ENCODE measurements around the gene SLC25A38. TPM values are rescaled to one million over a fixed set of nuclear protein-coding genes. Genes with fewer than 3 reads are reported as not detected.
A peak's percentile ranks its signal among the peaks of the same experiment; 100 is the strongest.

Gene SLC25A38
- polyA plus RNA-seq, 1 donor from 2014 or later: 32.5 TPM

DNA sequence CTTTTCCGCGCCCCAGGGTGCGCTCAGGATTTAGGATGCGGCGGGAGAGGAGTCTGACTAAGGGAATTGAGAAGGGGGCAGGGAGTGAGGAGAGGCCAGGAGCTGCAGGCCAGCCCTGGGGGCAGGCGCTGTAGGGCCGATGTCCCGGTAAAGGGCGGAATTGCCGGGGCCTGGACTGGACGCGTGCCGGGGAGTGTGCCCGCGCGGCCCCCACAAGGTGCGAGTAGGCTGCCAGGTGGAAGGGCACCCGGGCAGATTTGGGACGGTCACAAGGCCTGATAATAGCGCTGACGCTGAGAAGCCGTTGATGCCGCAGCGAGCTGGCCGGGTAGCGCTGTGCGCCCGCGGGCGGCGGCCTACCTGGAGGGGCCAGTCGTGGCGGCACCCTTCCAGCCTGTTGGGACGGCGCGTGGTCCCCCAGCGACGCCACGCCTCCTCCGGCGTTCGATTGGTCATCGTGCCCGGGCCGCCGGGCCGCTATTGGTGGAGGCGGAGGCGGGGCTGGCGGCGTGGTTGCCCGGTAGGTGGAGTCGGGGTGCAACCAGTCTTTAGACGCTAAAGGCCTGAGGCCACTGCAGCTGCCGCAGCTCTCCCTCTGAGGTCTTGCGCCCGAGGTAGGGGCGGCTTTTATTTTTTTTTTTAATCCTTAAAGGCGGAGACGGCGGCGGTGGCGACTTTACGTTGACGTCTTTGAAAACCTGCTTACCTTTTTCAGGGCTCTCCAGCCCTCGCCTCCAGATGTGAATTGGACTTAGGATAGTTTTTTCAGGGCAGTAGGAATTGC is 903 bp downstream of the SLC25A38 start:
- H3K4me3 ChIP-seq (ENCODE audit: low read length): peak overlapping the region; percentile 79
- peak overlapping the region; percentile 82 for H3K9ac ChIP-seq (ENCODE audit: low read length)
- H3K9me2 ChIP-seq (ENCODE audit: insufficient read depth, low read length): no peaks in the 10 kb centered on the region
- peak overlapping the region; percentile 83 for H2AFZ ChIP-seq (ENCODE audit: low read depth, low read length)
- H3K27ac ChIP-seq (ENCODE audit: low read length): peak overlapping the region; percentile 84
- peaks cover 32% of the 10 kb centered on the region for H3K79me2 ChIP-seq (replicated peaks; ENCODE audit: insufficient read depth, low read length)
- H3K27me3 ChIP-seq (ENCODE audit: insufficient read depth, low read depth, low read length): no peaks in the 10 kb centered on the region
- TF ChIP-seq, protein P1, sequence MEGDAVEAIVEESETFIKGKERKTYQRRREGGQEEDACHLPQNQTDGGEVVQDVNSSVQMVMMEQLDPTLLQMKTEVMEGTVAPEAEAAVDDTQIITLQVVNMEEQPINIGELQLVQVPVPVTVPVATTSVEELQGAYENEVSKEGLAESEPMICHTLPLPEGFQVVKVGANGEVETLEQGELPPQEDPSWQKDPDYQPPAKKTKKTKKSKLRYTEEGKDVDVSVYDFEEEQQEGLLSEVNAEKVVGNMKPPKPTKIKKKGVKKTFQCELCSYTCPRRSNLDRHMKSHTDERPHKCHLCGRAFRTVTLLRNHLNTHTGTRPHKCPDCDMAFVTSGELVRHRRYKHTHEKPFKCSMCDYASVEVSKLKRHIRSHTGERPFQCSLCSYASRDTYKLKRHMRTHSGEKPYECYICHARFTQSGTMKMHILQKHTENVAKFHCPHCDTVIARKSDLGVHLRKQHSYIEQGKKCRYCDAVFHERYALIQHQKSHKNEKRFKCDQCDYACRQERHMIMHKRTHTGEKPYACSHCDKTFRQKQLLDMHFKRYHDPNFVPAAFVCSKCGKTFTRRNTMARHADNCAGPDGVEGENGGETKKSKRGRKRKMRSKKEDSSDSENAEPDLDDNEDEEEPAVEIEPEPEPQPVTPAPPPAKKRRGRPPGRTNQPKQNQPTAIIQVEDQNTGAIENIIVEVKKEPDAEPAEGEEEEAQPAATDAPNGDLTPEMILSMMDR (IDR thresholded peaks at IDR 0.05; ENCODE audit: poor library complexity, severe bottlenecking): peak; percentile 36
- TF ChIP-seq TAF1 (IDR thresholded peaks at IDR 0.05; ENCODE audit: low read depth) (no peak), POLR2AphosphoS5 (IDR thresholded peaks at IDR 0.05) (peak; percentile 72), MXI1 (conservative IDR thresholded peaks at IDR 0.05; ENCODE audit: poor library complexity, severe bottlenecking) (peak; percentile 95), EZH2 (IDR thresholded peaks at IDR 0.05; ENCODE audit: borderline replicate concordance, insufficient read depth, low read length, poor library complexity, severe bottlenecking) (no peak), RAD21 (conservative IDR thresholded peaks at IDR 0.05) (no peak), SMC3 (conservative IDR thresholded peaks at IDR 0.05; ENCODE audit: poor library complexity) (no peak), EP300 (conservative IDR thresholded peaks at IDR 0.05; ENCODE audit: poor library complexity, severe bottlenecking) (no peak)
- TF ChIP-seq, protein P2, sequence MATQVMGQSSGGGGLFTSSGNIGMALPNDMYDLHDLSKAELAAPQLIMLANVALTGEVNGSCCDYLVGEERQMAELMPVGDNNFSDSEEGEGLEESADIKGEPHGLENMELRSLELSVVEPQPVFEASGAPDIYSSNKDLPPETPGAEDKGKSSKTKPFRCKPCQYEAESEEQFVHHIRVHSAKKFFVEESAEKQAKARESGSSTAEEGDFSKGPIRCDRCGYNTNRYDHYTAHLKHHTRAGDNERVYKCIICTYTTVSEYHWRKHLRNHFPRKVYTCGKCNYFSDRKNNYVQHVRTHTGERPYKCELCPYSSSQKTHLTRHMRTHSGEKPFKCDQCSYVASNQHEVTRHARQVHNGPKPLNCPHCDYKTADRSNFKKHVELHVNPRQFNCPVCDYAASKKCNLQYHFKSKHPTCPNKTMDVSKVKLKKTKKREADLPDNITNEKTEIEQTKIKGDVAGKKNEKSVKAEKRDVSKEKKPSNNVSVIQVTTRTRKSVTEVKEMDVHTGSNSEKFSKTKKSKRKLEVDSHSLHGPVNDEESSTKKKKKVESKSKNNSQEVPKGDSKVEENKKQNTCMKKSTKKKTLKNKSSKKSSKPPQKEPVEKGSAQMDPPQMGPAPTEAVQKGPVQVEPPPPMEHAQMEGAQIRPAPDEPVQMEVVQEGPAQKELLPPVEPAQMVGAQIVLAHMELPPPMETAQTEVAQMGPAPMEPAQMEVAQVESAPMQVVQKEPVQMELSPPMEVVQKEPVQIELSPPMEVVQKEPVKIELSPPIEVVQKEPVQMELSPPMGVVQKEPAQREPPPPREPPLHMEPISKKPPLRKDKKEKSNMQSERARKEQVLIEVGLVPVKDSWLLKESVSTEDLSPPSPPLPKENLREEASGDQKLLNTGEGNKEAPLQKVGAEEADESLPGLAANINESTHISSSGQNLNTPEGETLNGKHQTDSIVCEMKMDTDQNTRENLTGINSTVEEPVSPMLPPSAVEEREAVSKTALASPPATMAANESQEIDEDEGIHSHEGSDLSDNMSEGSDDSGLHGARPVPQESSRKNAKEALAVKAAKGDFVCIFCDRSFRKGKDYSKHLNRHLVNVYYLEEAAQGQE (IDR thresholded peaks at IDR 0.05; ENCODE audit: borderline replicate concordance): peak; percentile 12
- H3F3A ChIP-seq (ENCODE audit: insufficient read depth, low read length, poor library complexity, severe bottlenecking): no peaks in the 10 kb centered on the region
- H4K20me1 ChIP-seq (ENCODE audit: insufficient read depth): no peaks in the 10 kb centered on the region
- H3K4me2 ChIP-seq (ENCODE audit: low read length): peak overlapping the region; percentile 68
- no peaks in the 10 kb centered on the region for H3K36me3 ChIP-seq (ENCODE audit: insufficient read depth, low read length)
- no peaks in the 10 kb centered on the region for H3K9me3 ChIP-seq (ENCODE audit: low read length)

DNA sequence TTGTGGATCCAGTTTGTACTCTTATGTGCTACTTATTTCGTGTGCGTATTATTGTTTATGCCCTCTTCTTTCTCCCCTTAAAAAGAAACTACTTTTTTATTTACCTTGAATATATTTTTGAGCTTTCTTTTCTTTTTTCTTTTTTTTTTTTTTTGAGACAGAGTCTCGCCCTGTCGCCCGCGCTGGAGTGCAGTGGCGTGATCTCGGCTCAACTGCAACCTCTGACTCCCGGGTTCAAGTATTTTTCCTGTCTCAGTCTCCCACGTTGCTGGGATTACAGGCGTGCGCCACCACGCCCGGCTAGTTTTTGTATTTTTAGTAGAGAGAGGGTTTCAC is 1.5 kb downstream of the SLC25A38 start:
- Histone ChIP-seq H2AFZ (ENCODE audit: low read depth, low read length) (no peak overlapping the region), H3K79me2 (replicated peaks; ENCODE audit: insufficient read depth, low read length) (peaks cover 32% of the 10 kb centered on the region), H4K20me1 (ENCODE audit: insufficient read depth) (no peaks in the 10 kb centered on the region), H3K9me2 (ENCODE audit: insufficient read depth, low read length) (no peaks in the 10 kb centered on the region), H3K4me3 (ENCODE audit: low read length) (peak overlapping the region; percentile 79), H3K36me3 (ENCODE audit: insufficient read depth, low read length) (no peaks in the 10 kb centered on the region), H3K9me3 (ENCODE audit: low read length) (no peaks in the 10 kb centered on the region), H3K27me3 (ENCODE audit: insufficient read depth, low read depth, low read length) (no peaks in the 10 kb centered on the region), H3K9ac (ENCODE audit: low read length) (peak overlapping the region; percentile 82), H3F3A (ENCODE audit: insufficient read depth, low read length, poor library complexity, severe bottlenecking) (no peaks in the 10 kb centered on the region), H3K4me2 (ENCODE audit: low read length) (peak overlapping the region; percentile 68), H3K27ac (ENCODE audit: low read length) (no peak overlapping the region)
- TF ChIP-seq EP300 (conservative IDR thresholded peaks at IDR 0.05; ENCODE audit: poor library complexity, severe bottlenecking) (no peak), MXI1 (conservative IDR thresholded peaks at IDR 0.05; ENCODE audit: poor library complexity, severe bottlenecking) (no peak), POLR2AphosphoS5 (IDR thresholded peaks at IDR 0.05) (no peak), SMC3 (conservative IDR thresholded peaks at IDR 0.05; ENCODE audit: poor library complexity) (no peak), RAD21 (conservative IDR thresholded peaks at IDR 0.05) (no peak), TAF1 (IDR thresholded peaks at IDR 0.05; ENCODE audit: low read depth) (no peak), EZH2 (IDR thresholded peaks at IDR 0.05; ENCODE audit: borderline replicate concordance, insufficient read depth, low read length, poor library complexity, severe bottlenecking) (no peak)
- TF ChIP-seq, protein P2 (IDR thresholded peaks at IDR 0.05; ENCODE audit: borderline replicate concordance): no peak
- TF ChIP-seq, protein P1 (IDR thresholded peaks at IDR 0.05; ENCODE audit: poor library complexity, severe bottlenecking): no peak

Data from neural cell (in vitro differentiated cells).